HEK293 (cell line): Measurements from ENCODE around the gene ZNRF2.

Experiments used
- BCL11A ChIP-seq: fragments of 450-650 bp; formaldehyde crosslinking; IDR thresholded peaks from 2 replicates; pipeline ENCODE4 v1.5.1; 2016; ENCODE audit warnings: low read depth, missing biosample characterization, missing genetic modification characterization
- PBX3 ChIP-seq: sonication (generic); formaldehyde crosslinking; IDR thresholded peaks from 2 replicates; pipeline ENCODE4 v1.8.1; 2022; ENCODE audit warnings: mild to moderate bottlenecking, moderate library complexity, missing genetic modification reagents
- SP2 ChIP-seq: fragments of 450-650 bp; formaldehyde crosslinking; IDR thresholded peaks from 2 replicates; pipeline ENCODE4 v1.5.1; 2016; ENCODE audit warnings: missing biosample characterization, missing genetic modification characterization
- SP3 ChIP-seq: fragments of 450-650 bp; formaldehyde crosslinking; IDR thresholded peaks from 2 replicates; pipeline ENCODE4 v1.5.1; 2016; ENCODE audit warnings: missing biosample characterization, missing genetic modification characterization
- TCF7L2 ChIP-seq: IDR thresholded peaks from 2 replicates; pipeline ENCODE4 v1.6.1; 2011; ENCODE audit warnings: low read depth, mild to moderate bottlenecking, inconsistent platforms, low read length, moderate library complexity, borderline replicate concordance
- TRIM28 ChIP-seq: IDR thresholded peaks from 2 replicates; pipeline ENCODE4 v1.6.1; 2011; ENCODE audit warnings: low read length, control low read depth, borderline replicate concordance
- WT1 ChIP-seq: fragments of 450-650 bp; formaldehyde crosslinking; IDR thresholded peaks from 2 replicates; pipeline ENCODE4 v1.5.1; 2016; ENCODE audit warnings: missing biosample characterization, missing genetic modification characterization
- ZBTB10 ChIP-seq: fragments of 450-650 bp; formaldehyde crosslinking; IDR thresholded peaks from 2 replicates; pipeline ENCODE4 v1.5.1; 2016; ENCODE audit warnings: missing biosample characterization, missing genetic modification characterization
- ZBTB49 ChIP-seq: fragments of 450-650 bp; formaldehyde crosslinking; IDR thresholded peaks from 2 replicates; pipeline ENCODE4 v1.5.1; 2016; ENCODE audit warnings: missing biosample characterization, missing genetic modification characterization, low read depth
- ZBTB7A ChIP-seq: fragments of 450-650 bp; formaldehyde crosslinking; IDR thresholded peaks from 2 replicates; pipeline ENCODE4 v1.5.1; 2016; ENCODE audit warnings: low read depth, missing biosample characterization, missing genetic modification characterization
- ZBTB8A ChIP-seq: fragments of 450-650 bp; formaldehyde crosslinking; IDR thresholded peaks from 2 replicates; pipeline ENCODE4 v1.5.1; 2016; ENCODE audit warnings: missing biosample characterization, missing genetic modification characterization
- ZNF114 ChIP-seq: fragments of 450-650 bp; formaldehyde crosslinking; IDR thresholded peaks from 2 replicates; pipeline ENCODE4 v1.5.0; 2017; ENCODE audit warnings: missing biosample characterization, missing genetic modification characterization
- ZNF132 ChIP-seq: fragments of 450-650 bp; formaldehyde crosslinking; IDR thresholded peaks from 2 replicates; pipeline ENCODE4 v1.5.1; 2017; ENCODE audit warnings: missing biosample characterization, missing genetic modification characterization, borderline replicate concordance
- ZNF140 ChIP-seq: fragments of 450-650 bp; formaldehyde crosslinking; IDR thresholded peaks from 2 replicates; pipeline ENCODE4 v1.5.1; 2016; ENCODE audit warnings: missing biosample characterization, missing genetic modification characterization
- ZNF175 ChIP-seq: fragments of 450-650 bp; formaldehyde crosslinking; IDR thresholded peaks from 2 replicates; pipeline ENCODE4 v1.5.1; 2016; ENCODE audit warnings: missing biosample characterization, missing genetic modification characterization
- ZNF311 ChIP-seq: fragments of 450-650 bp; formaldehyde crosslinking; IDR thresholded peaks from 2 replicates; pipeline ENCODE4 v1.5.1; 2017; ENCODE audit warnings: missing biosample characterization, missing genetic modification characterization, borderline replicate concordance
- ZNF335 ChIP-seq: fragments of 450-650 bp; formaldehyde crosslinking; conservative IDR thresholded peaks from 2 replicates; pipeline ENCODE4 v1.5.1; 2016; ENCODE audit warnings: missing biosample characterization, missing genetic modification characterization
- ZNF354C ChIP-seq: fragments of 450-650 bp; formaldehyde crosslinking; IDR thresholded peaks from 2 replicates; pipeline ENCODE4 v1.5.1; 2016; ENCODE audit warnings: missing biosample characterization, missing genetic modification characterization, low read depth, borderline replicate concordance
- ZNF362 ChIP-seq: fragments of 450-650 bp; formaldehyde crosslinking; IDR thresholded peaks from 2 replicates; pipeline ENCODE4 v1.5.1; 2016; ENCODE audit warnings: missing biosample characterization, missing genetic modification characterization
- ZNF37A ChIP-seq: fragments of 450-650 bp; IDR thresholded peaks from 2 replicates; pipeline ENCODE4 v1.5.1; 2018; ENCODE audit warnings: missing biosample characterization, missing genetic modification characterization
- ZNF416 ChIP-seq: fragments of 450-650 bp; formaldehyde crosslinking; IDR thresholded peaks from 2 replicates; pipeline ENCODE4 v1.5.1; 2016; ENCODE audit warnings: missing biosample characterization, missing genetic modification characterization
- ZNF423 ChIP-seq: fragments of 450-650 bp; formaldehyde crosslinking; IDR thresholded peaks from 2 replicates; pipeline ENCODE4 v1.5.1; 2016; ENCODE audit warnings: missing biosample characterization, missing genetic modification characterization
- ZNF426 ChIP-seq: fragments of 450-650 bp; formaldehyde crosslinking; IDR thresholded peaks from 2 replicates; pipeline ENCODE4 v1.5.1; 2017; ENCODE audit warnings: missing biosample characterization, missing genetic modification characterization, mild to moderate bottlenecking, inconsistent platforms, moderate library complexity
- ZNF510 ChIP-seq: fragments of 450-650 bp; formaldehyde crosslinking; IDR thresholded peaks from 2 replicates; pipeline ENCODE4 v1.5.1; 2018; ENCODE audit warnings: mild to moderate bottlenecking, missing genetic modification characterization, missing biosample characterization; ENCODE audit not compliant: insufficient replicate concordance
- ZNF513 ChIP-seq: fragments of 450-650 bp; IDR thresholded peaks from 2 replicates; pipeline ENCODE4 v1.5.1; 2018; ENCODE audit warnings: missing biosample characterization, missing genetic modification characterization
- ZNF521 ChIP-seq: fragments of 450-650 bp; formaldehyde crosslinking; IDR thresholded peaks from 2 replicates; pipeline ENCODE4 v1.5.1; 2017; ENCODE audit warnings: missing biosample characterization, mild to moderate bottlenecking, missing genetic modification characterization
- ZNF670 ChIP-seq: fragments of 450-650 bp; formaldehyde crosslinking; IDR thresholded peaks from 2 replicates; pipeline ENCODE4 v1.5.1; 2016; ENCODE audit warnings: missing biosample characterization, missing genetic modification characterization, low read depth
- ZNF707 ChIP-seq: fragments of 450-650 bp; formaldehyde crosslinking; IDR thresholded peaks from 2 replicates; pipeline ENCODE4 v1.5.1; 2016; ENCODE audit warnings: missing biosample characterization, missing genetic modification characterization
- ZNF777 ChIP-seq: fragments of 450-650 bp; formaldehyde crosslinking; IDR thresholded peaks from 2 replicates; pipeline ENCODE4 v1.5.1; 2017; ENCODE audit warnings: missing biosample characterization, missing genetic modification characterization, borderline replicate concordance
- ZNF785 ChIP-seq: fragments of 450-650 bp; formaldehyde crosslinking; IDR thresholded peaks from 2 replicates; pipeline ENCODE4 v1.5.1; 2016; ENCODE audit warnings: missing biosample characterization, missing genetic modification characterization
- ZSCAN16 ChIP-seq: fragments of 450-650 bp; formaldehyde crosslinking; IDR thresholded peaks from 2 replicates; pipeline ENCODE4 v1.5.1; 2016; ENCODE audit warnings: missing biosample characterization, missing genetic modification characterization

ZNRF2 gene

GRCh38 chr7:30284298-30285066 is at the start of gene ZNRF2 (continued):
- TF ChIP-seq PBX3 (CRISPR knock-in tag), result peak; percentile 97
- no peak for TF ChIP-seq ZNF670
- TF ChIP-seq ZNF335 (tag by site-specific recombination), result peak; percentile 3; the same call in 1 of the 2 replicates
- no peak for TF ChIP-seq ZNF426 (tag by site-specific recombination)
- no peak for TF ChIP-seq ZNF777 (tag by site-specific recombination)
- TF ChIP-seq ZNF416 (tag by site-specific recombination), result no peak
- TF ChIP-seq ZNF311 (tag by site-specific recombination), result no peak
- no peak for TF ChIP-seq ZNF707 (tag by site-specific recombination)
- TF ChIP-seq ZNF521 (tag by site-specific recombination), result no peak
- peak; percentile 66 for TF ChIP-seq WT1
- peak; percentile 90 for TF ChIP-seq SP2 (tag by site-specific recombination)
- TF ChIP-seq ZNF37A (tag by site-specific recombination), result no peak
- peak; percentile 86 for TF ChIP-seq SP3 (tag by site-specific recombination)
- TF ChIP-seq ZNF423 (tag by site-specific recombination), result no peak
- TF ChIP-seq ZNF114 (tag by site-specific recombination), result no peak
- TF ChIP-seq ZNF175, result no peak
- no peak for TF ChIP-seq ZNF362 (tag by site-specific recombination)
- TF ChIP-seq TRIM28, result no peak
- no peak for TF ChIP-seq BCL11A (tag by site-specific recombination)
- TF ChIP-seq ZBTB8A (tag by site-specific recombination), result peak; percentile 89
- TF ChIP-seq ZNF140 (tag by site-specific recombination), result no peak
- no peak for TF ChIP-seq ZBTB7A (tag by site-specific recombination)
- TF ChIP-seq ZNF785 (tag by site-specific recombination), result no peak
- no peak for TF ChIP-seq ZNF510 (tag by site-specific recombination)
- TF ChIP-seq ZSCAN16 (tag by site-specific recombination), result no peak
- no peak for TF ChIP-seq ZBTB49
- no peak for TF ChIP-seq TCF7L2
- no peak for TF ChIP-seq ZNF132 (tag by site-specific recombination)
- TF ChIP-seq ZBTB10 (tag by site-specific recombination), result peak; percentile 88
- TF ChIP-seq ZNF354C (tag by site-specific recombination), result no peak
- TF ChIP-seq ZNF513 (tag by site-specific recombination), result no peak
